H1 (cell line): ENCODE measurements around the gene IRAK1BP1. TPM values are rescaled to one million over a fixed set of nuclear protein-coding genes. Genes with fewer than 3 reads are reported as not detected.

ENCODE experiments used
- RAD21 ChIP-seq, 2 experiments: IDR thresholded peaks in 1 of 2; conservative IDR thresholded peaks in 1 of 2; 2 replicates each; pipeline ENCODE4 v1.6.1; 2011; ENCODE audit warnings: low read depth in 2 of 2, low read length in 2 of 2, improper control_type of control experiment in 1 of 2, inconsistent platforms in 1 of 2, mild to moderate bottlenecking in 1 of 2, moderate library complexity in 1 of 2
- RXRA ChIP-seq: IDR thresholded peaks from 2 replicates; pipeline ENCODE4 v1.6.1; 2011; ENCODE audit warnings: low read depth, mild to moderate bottlenecking, low read length, moderate library complexity; ENCODE audit not compliant: insufficient read depth
- polyA plus RNA-seq, 7 experiments: library from polyadenylated mRNA; depleted of rRNA in 3 of 7; stranded (reverse) in 5 of 7; unstranded in 2 of 7; fragments of >200 nt in 5 of 7; fragments of 200-250 nt in 2 of 7; gene quantifications; 1 replicate in 5 of 7; 2 replicates in 1 of 7; 4 replicates in 1 of 7; pipeline versions ENCODE4 v1.2.1 to v1.2.3, GENCODE V29; 2011 to 2013; ENCODE audit warnings: missing spikeins in 2 of 7, mixed read lengths in 2 of 7
- total RNA-seq: library from RNA; stranded (reverse); fragmentation: NEBNext Ultra II Directional; extraction: Animal tissue kit (Norgen Biotek cat#: 25700); gene quantifications from 2 replicates; pipeline ENCODE4 v1.2.1, GENCODE V29; 2021

IRAK1BP1 gene
- total and polyA plus RNA-seq, 2 of the 8 experiments (the other 6 are each of a cell fraction or from before 2014, with no cell fraction given), result 3.7 to 4.7 TPM

DNA sequence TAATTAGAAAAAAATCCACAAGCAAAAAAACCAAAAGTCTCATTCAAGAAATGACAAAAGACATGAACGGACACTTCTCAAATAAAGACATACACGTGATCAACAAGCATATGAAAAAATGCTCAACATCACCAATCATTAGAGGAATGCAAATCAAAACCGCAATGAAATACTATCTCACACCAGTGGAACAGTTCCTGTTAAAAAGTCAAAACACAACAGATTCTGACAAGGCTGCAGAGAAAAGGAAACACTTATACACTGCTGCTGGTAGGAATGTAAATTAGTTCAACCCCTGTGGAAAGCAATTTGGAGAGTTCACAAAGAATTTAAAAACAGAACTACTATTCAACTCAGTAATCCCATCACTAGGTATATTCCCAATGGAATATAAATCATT is 58.0 kb downstream of the IRAK1BP1 start (continued):
- TF ChIP-seq RAD21 (IDR thresholded peaks at IDR 0.05 in 1 of 2, conservative IDR thresholded peaks at IDR 0.05 in 1 of 2; ENCODE audit: low read depth in 2 of 2, low read length in 2 of 2), result no peak
- TF ChIP-seq RXRA, result no peak
